ENCODE data around the gene ZNF749. TPM values are rescaled to one million over a fixed set of nuclear protein-coding genes. Genes with fewer than 3 reads are reported as not detected.

ZNF749 gene
- total RNA-seq, 1 experiment from 2014 or later = 21.6 TPM

DNA sequence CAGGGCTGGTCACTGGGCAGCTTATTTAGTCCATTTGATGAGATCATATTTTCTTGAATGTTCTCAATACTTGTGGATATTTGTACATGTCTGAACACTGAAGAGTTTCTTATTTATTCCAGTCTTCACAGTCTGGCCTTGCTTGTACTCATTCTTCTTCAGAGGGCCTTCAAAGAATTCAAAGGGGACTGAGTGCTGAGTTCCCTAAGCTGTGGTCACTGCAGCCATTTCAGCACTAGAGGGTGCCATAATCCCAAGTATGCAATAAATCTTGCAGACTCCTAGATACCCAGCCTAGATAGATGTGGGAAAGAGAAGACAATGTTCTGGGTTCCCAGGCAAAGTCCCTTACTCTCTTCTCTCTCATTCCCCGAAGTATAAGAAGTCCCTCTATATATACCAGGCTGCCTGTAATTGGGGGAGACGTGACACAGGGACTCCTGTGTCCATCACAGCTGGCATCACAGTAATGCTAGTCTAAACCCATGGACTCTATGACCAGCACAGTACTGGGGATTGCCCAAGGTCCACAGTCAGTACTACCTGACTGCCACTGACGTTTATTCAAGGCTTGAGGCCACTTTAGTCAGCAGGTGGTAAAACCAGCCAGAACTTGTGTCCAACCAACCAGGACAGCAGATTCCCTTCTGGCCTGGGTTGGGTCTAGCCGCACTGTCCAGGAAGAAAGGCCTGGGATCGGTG, 30.7 kb downstream of the ZNF749 start:
- intact Hi-C loops (cut with micrococcal nuclease; ENCODE audit: unreplicated experiment) = no loop called here
- Histone ChIP-seq H3K9me3 (ENCODE audit: low read depth, low read length, poor library complexity, severe bottlenecking) (peaks cover 51% of the 10 kb centered on the region), H3K27me3 (replicated peaks; ENCODE audit: insufficient read depth, low read depth, low read length, poor library complexity) (no peaks in the 10 kb centered on the region), H3K4me3 (ENCODE audit: low read depth, low read length, poor library complexity, severe bottlenecking) (no peak overlapping the region), H3K4me1 (ENCODE audit: insufficient read depth, low read length, poor library complexity, severe bottlenecking) (no peaks in the 10 kb centered on the region), H3K36me3 (ENCODE audit: insufficient read depth, low read length, poor library complexity, severe bottlenecking) (peaks cover 5% of the 10 kb centered on the region), H3K27ac (ENCODE audit: low read depth, low read length, poor library complexity, severe bottlenecking) (no peak overlapping the region)
- TF ChIP-seq, protein P1, sequence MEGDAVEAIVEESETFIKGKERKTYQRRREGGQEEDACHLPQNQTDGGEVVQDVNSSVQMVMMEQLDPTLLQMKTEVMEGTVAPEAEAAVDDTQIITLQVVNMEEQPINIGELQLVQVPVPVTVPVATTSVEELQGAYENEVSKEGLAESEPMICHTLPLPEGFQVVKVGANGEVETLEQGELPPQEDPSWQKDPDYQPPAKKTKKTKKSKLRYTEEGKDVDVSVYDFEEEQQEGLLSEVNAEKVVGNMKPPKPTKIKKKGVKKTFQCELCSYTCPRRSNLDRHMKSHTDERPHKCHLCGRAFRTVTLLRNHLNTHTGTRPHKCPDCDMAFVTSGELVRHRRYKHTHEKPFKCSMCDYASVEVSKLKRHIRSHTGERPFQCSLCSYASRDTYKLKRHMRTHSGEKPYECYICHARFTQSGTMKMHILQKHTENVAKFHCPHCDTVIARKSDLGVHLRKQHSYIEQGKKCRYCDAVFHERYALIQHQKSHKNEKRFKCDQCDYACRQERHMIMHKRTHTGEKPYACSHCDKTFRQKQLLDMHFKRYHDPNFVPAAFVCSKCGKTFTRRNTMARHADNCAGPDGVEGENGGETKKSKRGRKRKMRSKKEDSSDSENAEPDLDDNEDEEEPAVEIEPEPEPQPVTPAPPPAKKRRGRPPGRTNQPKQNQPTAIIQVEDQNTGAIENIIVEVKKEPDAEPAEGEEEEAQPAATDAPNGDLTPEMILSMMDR (conservative IDR thresholded peaks at IDR 0.05; ENCODE audit: low read depth, low read length) = peak; percentile 61
- no peak for TF ChIP-seq EZH2 (IDR thresholded peaks at IDR 0.05; ENCODE audit: borderline replicate concordance, low read depth, low read length, poor library complexity, severe bottlenecking)
- DNase-seq (ENCODE audit: low spot score) = peak; percentile 66
- POLR2A ChIA-PET (ENCODE audit: low non-redundant PET) = no interaction called here
- BruUV-seq (replicated peaks) = no TSS peak
- CTCF ChIA-PET = no interaction called here

DNA sequence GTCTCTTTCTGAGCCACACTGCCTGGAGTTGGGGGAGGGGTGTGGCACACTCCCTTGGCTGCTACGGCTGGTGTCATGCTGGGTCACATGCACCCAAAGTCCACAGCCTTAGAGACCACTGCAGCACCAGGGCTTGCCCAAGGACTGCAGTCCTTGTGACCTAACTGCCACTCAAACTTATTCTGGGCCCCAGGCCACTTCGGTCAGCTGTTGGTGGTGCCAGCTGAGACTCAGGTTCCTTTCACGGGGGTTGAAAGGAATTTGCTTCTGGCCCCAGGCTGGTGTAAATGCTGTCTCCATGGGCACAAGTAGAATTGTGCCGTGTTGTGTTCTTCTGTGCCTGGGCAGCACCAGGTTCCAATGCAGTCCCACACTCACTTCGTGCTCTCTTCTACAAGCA, 31.4 kb downstream of the ZNF749 start:
- Histone ChIP-seq H3K27ac (ENCODE audit: low read depth, low read length, poor library complexity, severe bottlenecking) (no peak overlapping the region), H3K27me3 (replicated peaks; ENCODE audit: insufficient read depth, low read depth, low read length, poor library complexity) (no peaks in the 10 kb centered on the region), H3K4me1 (ENCODE audit: insufficient read depth, low read length, poor library complexity, severe bottlenecking) (no peaks in the 10 kb centered on the region), H3K9me3 (ENCODE audit: low read depth, low read length, poor library complexity, severe bottlenecking) (peaks cover 58% of the 10 kb centered on the region), H3K36me3 (ENCODE audit: insufficient read depth, low read length, poor library complexity, severe bottlenecking) (peaks cover 9% of the 10 kb centered on the region), H3K4me3 (ENCODE audit: low read depth, low read length, poor library complexity, severe bottlenecking) (no peak overlapping the region)
- no peak for DNase-seq (ENCODE audit: low spot score)
- intact Hi-C loops (cut with micrococcal nuclease; ENCODE audit: unreplicated experiment) = no loop called here
- no TSS peak for BruUV-seq (replicated peaks)
- ChIA-PET POLR2A (ENCODE audit: low non-redundant PET) (no interaction called here), CTCF (no interaction called here)
- TF ChIP-seq, protein P1 (conservative IDR thresholded peaks at IDR 0.05; ENCODE audit: low read depth, low read length) = no peak
- no peak for TF ChIP-seq EZH2 (IDR thresholded peaks at IDR 0.05; ENCODE audit: borderline replicate concordance, low read depth, low read length, poor library complexity, severe bottlenecking)

DNA sequence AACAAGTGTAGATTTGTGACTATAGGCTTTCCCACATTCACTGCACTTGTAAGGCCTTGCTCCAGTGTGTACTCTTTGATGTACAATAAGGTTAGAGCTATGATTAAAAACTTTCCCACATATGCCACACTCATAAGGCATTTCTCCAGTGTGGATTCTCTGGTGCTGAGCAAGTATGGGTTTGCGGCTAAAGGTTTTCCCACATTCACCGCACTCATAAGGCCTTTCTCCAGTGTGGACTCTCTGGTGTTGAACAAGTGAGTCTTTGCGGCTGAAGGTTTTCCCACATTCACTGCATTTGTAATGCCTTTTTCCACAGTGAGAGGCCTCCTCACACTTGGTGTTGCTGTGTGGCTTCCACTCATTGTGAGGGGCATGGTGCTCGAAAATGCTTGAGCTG, 38.5 kb downstream of the ZNF749 start:
- Histone ChIP-seq H3K27ac (ENCODE audit: low read depth, low read length, poor library complexity, severe bottlenecking) (no peak overlapping the region), H3K9me3 (ENCODE audit: low read depth, low read length, poor library complexity, severe bottlenecking) (peaks cover 90% of the 10 kb centered on the region), H3K27me3 (replicated peaks; ENCODE audit: insufficient read depth, low read depth, low read length, poor library complexity) (no peaks in the 10 kb centered on the region), H3K4me1 (ENCODE audit: insufficient read depth, low read length, poor library complexity, severe bottlenecking) (no peaks in the 10 kb centered on the region), H3K36me3 (ENCODE audit: insufficient read depth, low read length, poor library complexity, severe bottlenecking) (peaks cover 55% of the 10 kb centered on the region), H3K4me3 (ENCODE audit: low read depth, low read length, poor library complexity, severe bottlenecking) (no peak overlapping the region)
- ChIA-PET CTCF (no interaction called here), POLR2A (ENCODE audit: low non-redundant PET) (no interaction called here)
- intact Hi-C loops (cut with micrococcal nuclease; ENCODE audit: unreplicated experiment) = no loop called here
- TF ChIP-seq EZH2 (IDR thresholded peaks at IDR 0.05; ENCODE audit: borderline replicate concordance, low read depth, low read length, poor library complexity, severe bottlenecking) = no peak
- TF ChIP-seq, protein P1 (conservative IDR thresholded peaks at IDR 0.05; ENCODE audit: low read depth, low read length) = no peak
- BruUV-seq (replicated peaks) = no TSS peak
- DNase-seq (ENCODE audit: low spot score) = no peak
